Suppressor macrophage (primary cell): Measurements from ENCODE around the gene ADAM17.
"Not testable (repeated sequence)": the region's sequence is repeated elsewhere in the genome, so short reads cannot be mapped to it uniquely, and the experiment has no call there.

Experiments
- DNase-seq, 4 experiments: peaks; one replicate each; pipeline ENCODE4 v3.0.0-alpha.2; 2020 to 2022
- total RNA-seq, 17 experiments: gene quantifications; one replicate each; lab custom pipeline; 2026; ENCODE audit warnings: mixed read lengths in 6 of 17, inconsistent platforms in 3 of 17; lab: John Stamatoyannopoulos, UW

The ADAM17 gene
- 104 to 405 (median 182) reads per million in 17 experiments for total RNA-seq

DNA sequence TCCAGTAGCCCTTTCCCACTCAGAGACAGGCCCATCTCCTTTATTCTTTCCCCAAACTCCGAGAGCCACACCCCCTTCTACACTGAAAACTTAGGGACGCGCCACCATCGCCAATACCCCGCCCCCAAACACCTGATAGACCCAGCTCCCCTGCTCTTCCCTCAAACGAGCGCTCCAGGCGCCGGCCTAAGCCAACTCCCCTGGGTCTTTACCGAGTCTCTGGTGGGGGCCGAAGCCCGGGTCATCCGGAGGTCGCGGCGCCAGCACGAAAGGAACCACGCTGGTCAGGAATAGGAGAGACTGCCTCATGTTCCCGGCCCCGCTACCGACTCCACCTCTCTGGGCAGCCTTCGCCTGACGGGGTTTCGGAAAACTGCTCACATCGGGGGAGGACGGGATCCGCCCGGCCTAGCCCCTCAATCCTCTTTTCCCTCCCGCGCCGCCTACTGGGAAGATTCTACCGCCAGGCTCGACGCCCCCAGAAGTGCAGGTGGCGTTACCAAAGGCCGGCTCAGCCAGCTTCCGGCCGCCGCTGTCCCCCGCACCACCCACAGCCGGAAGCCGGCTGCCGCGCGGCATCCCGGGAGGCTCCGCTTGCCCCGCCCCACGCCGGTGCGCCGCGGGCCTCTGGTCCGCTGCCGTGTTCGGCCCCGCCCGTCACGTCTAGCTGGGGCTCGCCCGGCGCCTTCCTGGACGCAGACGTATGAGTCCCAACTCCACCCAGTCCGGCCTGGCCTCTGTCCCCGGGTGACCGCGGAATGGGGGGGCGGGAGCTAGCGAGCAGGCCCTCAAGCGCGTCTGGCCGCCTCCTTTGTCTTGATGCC is at the start of gene ADAM17:
TSS of gene ADAM17 (minus strand) at position 534 of the 824 bp plus-strand sequence. CDS start at position 309, 225 bp downstream.
- DNase-seq = peak; percentile 96 to 99 (median 98)

DNA sequence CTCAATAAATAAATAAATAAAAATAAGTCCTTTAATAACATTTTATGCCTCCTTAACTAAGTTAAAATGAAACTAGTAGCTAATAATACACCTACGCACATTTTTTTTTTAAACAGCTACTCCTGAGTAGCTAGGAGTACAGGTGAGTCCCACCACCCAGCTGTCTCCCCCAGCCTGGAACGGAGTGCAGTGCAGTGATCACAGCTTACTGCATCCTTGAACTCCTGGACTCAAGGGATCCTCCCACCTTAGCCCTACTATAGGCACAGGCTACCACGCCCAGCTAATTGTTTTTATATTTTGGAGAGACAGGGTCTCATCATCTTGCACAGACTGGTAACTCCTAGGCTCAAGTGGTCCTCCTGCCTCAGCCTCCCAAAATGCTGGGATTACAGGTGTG is 46.8 kb upstream of the ADAM17 start:
- DNase-seq = no peak

DNA sequence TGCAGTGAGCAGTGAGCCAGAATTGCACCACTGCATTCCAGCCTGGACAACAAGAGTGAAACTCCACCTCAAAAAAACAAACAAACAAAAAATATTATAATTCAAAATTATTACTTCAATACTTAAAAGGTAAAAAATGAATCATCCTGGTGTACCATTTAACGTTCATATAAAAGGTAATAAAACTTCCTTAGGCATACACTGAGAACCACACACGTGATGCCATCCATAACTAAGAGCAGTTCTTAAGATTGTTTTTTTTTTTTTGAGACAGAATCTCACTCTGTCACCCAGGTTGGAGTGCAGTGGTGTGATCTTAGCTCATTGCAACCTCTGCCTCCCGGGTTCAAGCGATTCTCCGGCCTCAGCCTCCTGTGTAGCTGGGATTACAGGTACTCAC is 45.8 kb upstream of the ADAM17 start:
- DNase-seq = no peak

DNA sequence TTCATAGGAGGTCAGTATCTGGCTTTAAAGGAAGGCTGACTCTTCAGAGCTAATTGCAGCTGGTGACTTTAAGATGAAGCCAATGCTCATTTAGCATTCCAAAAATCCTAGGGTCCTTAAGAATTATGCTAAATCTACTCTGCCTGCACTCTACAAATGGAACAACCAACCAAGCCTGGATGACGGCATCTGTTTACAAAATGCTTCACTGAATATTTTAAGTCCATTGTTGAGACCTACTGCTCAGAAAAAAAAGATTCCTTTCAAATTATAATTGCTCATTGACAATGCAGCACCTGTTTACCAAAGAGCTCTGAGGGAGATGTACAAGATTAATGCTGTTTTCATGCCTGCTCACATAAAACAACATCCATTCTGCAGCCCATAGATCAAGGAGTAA is 43.8 kb upstream of the ADAM17 start:
- no peak for DNase-seq

DNA sequence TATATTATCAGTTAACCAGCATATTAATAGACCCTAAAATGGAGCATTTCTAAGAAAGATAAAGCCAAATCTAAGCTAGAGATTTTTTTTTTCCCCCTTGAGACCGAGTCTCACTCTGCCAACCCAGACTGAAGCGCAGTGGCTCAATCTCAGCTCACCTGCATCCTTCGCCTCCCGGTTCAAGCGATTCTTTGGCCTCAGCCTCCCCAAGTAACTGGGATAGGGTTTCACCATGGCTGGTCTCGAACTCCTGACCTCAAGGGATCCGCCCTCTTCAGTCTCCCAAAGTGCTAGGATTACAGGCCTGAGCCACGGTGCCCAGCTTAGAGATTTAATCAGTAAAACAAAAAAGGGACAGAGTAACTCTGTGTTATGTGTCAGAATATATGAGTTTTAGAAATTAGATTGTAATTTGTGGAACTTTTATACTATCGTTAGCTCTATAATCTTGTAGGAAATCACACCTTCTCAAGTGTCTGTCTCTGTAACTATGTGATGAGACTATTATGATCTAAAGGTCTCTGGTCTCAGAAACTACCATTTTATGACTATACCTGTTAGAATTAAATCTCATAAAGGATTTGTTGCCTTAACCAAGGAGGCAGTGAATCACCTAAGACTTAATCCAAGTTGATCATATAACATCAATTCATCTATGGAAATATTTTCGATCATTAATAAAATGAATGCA is 41.1 kb upstream of the ADAM17 start:
- no peak for DNase-seq

DNA sequence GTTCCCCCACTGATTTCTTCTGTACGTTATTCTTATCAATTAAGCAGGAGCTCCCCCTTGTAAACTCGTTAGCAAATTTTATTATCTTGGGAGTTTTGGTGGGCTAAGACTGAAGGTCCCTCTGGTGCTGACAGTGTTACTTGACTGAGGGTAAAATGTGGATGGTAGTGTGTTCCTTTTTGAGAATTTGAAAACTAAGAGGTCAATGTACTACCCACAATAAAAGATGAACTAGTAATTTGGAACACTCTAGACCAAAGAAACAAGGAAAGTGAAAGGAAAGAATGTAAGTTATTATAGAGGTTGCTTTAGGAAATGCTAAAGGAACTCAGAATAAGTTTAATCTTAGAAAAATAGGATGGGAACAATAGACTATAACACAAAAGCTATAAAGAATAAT is 40.1 kb upstream of the ADAM17 start:
- no peak for DNase-seq

DNA sequence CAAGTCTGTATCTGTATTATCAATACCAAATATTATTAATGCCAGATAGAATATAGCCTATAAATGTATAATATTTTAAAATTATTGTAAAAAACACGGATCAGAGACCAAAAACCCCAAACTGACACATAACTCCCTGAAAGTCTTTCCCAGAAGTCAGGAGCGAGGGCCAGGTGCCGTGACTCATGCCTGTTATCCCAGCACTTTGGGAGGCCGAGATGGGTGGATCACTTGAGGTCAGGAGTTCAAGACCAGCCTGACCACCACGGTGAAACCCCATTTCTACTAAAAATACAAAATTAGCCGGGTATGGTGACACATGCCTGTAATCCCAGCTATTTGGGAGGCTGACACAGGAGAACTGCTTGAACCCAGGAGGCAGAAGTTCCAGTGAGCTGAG is 39.6 kb upstream of the ADAM17 start:
- DNase-seq = not testable (repeated sequence)

DNA sequence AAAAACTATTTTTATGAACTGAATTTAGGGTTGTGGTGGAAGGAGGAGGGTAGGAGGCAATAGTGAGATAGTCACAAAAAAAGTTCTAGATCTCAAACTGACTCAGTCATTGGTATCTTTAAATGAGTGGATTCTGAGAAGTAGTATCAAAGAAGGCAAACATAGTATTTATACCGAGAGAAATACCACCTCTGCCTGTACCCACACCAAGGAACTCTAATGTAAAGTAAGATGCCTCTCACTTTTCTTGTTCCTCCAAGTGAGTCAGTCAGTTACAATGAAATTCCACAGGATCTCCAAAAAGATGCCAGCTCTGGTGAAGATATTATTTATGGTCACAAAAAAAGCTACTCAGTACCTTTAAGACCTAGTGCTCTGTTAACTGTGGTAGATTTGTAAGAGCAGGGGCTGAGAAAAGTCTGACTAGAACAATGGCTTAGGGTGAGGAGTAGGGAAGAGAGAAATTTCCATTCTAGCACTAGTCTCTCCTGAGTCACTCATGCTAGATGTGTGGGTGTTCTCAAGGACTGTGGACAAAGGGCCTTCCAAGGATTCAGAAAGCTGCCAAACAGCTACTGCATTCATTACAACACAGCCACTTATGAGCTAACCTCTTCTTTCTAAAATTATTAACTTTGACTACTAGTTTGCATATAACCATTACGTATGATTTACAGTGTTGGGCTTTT is 38.9 kb upstream of the ADAM17 start:
- peak; percentile 54 to 88 (median 76) for DNase-seq

DNA sequence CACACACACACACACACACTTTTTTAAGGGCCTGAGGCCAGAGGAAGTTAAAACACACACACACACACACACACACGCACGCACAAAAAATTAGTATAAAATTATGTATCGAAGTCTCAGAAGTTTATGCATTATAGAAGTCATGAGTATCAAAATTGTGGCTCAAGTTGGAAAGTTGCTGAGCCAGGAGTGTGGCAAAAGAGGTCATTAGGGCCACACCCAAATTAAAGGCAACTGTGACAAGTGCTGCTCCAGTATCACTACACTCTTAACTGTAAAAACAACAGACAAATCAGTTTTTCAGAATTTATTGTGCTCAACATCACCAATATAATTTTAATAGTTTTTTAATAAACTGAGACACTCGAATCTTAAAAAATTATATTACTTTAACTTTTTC is 38.3 kb upstream of the ADAM17 start:
- peak in 2 of 4 experiments; percentile 16 to 23 for DNase-seq

DNA sequence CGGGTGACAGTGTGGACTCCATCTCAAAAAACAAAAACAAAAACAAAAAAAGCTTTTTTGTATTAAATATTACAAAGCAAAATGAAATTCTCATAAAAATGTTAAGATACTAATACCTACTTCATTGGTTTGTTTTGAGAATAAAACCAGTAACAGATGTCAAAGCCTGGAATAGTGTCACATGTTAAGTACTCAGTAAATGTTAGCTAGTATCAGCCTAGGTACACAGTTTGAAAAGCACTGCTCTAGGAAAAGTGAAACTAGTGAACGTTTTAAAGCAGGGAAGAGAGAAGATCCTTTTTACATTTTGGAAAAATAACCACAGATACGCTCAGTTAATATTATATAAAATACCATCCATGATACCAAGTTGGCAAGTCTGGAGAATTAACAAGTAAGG is 37.1 kb upstream of the ADAM17 start:
- no peak for DNase-seq

DNA sequence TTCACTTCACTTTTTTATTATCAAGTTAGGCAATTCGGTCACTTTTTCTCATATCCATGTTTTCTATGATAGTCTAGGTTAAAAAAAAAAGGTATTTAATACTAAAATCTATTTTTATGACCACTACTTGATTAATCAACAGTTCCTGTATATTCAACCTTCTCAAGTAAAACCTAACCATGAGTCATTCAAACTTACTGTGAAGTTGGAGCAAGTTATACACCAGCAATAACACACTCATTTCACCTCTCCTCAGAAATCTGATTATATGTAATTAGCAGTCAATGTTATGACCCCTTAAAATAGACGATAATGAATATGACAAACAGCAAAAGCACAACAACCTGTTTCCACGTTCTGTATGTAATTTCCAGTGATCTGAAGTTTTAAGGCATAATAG is 35.0 kb upstream of the ADAM17 start:
- no peak for DNase-seq

DNA sequence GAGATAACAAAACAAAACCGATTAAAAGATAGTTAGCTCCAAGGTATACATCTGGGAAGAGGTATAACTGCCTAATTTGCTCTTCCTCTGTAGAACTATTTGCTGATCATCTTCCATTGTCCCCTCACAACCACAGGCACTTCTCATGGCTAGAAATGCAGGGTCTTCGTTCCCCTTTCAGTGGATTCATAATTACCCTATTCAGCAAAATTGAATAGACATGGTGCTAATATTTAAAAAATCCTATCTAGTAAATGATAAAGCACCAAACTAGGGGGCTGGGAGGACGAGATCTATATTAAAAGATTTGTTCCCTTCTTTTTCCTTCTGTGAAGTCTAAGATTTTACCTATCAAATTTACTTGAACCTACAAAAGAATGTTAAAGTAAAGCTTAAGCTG is 30.8 kb upstream of the ADAM17 start:
- no peak for DNase-seq

DNA sequence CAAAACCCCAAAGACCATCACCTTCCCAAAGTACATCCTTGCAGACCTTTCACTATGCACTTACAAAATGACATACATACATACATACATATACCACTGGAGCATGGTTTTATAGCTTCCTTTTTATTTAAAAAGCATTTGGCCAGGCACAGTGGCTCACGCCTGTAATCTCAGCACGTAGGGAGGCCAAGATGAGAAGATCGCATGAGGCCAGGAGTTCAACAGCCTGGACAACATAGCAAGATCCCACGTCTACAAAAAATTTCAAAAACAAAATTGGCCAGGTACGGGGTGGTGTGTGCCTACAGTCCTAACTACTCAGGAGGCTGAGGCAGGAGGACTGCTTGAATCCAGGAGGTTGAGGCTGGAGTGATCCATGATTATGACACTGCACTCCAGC is 29.9 kb upstream of the ADAM17 start:
- no peak for DNase-seq

DNA sequence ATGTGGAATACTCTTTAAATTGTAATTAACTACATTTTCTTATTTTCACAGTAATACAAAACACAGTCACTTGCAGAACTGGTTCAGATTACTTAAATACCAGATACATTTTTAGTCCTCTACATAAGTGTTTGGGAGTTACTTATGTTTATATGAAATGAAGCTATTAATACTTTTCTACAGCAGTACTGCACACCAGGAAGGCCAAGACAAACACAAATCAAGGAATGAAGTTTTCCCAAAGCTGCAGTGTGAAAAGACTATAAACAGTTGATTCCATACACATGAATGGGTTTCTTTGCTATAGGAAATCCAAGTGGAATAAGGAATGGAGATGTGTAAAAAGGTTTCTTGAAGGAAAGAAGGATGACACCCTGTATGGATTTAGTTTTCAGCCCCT is 29.3 kb upstream of the ADAM17 start:
- not testable (repeated sequence) for DNase-seq

DNA sequence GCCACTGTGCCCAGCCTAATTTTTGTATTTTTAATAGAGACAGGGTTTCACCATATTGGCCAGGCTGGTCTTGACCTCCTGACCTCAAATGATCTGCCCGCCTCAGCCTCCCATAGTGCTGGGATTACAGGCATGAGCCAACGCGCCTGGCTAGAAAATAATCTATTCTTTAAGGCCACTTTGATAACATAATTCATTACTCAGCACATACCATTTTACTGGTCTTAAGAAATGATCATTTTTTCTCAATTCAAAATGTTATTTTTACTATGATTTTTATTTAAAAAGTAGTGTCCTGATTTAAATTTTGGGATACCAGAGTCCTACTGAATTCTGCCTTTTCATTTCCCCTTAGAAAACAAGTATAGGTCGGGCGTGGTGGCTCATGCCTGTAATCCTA is 27.0 kb upstream of the ADAM17 start:
- no peak for DNase-seq

DNA sequence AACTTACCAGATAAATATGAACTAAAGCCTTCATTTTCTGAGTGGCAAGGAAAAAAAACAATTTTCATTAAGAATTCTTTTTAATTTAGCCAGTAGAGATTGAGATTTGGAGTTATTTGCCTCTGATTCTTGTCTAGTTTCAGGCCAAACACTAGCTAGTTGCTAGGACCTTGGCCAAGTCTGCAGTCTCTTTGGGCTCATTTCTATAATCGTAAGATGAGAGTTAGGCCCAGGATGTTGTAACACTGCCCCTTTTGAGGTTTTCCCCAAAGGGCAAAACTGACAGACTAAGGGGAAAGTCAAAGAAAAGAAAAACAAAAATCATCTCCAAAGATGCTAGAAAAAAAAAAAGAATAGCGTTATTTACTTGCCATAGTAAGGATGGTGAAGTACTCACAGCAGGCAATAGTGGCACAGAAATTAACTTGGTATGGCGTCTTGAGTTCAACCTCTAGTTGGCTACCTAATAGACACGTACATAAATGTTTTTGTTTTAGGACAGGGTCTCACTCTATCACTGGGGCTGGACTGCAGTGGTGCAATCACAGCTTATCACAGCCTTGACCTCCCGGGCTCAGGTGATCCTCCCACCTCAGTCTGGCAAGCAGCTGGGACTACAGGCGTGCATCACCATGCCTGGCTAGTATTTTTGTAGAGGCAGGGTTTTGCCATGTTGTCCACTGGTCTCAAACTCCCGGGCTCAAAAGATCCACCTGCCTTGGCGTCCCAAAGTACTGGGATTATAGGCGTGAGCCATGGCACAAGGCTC is 23.0 kb upstream of the ADAM17 start:
- no peak for DNase-seq

DNA sequence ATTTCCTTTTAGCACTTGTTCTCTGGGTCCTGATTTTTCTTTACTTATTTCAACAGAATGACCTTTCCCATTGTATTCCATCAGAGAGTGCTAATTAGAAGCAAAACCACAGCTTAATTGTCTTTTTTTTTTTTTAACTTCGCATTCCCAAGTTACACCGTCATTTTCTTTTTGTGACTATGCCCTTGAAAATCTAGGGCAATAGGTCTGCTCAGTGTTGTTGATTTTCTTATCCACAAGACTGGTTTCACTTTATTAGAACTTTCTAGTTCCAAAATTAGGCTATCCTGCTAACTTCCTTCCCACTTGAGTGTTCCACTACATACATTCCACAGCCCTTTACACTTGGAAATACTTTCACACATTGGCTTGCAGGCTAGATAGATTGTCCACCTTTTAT is 18.7 kb upstream of the ADAM17 start:
- no peak for DNase-seq

DNA sequence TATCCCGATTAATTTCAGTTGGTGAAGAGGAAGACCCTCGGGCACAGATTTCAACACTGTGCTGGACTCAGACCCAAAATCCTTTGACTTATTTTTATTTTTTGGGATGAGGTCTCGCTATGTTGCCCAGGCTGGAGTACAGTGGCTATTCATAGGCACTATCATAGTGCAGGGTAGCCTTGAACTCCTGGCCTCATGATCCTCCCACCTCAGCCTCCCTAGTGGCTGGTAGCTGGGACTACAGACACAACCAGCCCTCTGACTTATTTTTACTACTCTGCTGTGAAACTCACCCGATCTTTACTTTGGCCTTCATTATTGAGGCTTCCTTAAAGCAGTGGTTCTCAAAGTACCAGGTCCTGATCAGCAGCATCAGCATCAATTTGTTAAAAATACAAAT is 18.2 kb upstream of the ADAM17 start:
- no peak for DNase-seq

DNA sequence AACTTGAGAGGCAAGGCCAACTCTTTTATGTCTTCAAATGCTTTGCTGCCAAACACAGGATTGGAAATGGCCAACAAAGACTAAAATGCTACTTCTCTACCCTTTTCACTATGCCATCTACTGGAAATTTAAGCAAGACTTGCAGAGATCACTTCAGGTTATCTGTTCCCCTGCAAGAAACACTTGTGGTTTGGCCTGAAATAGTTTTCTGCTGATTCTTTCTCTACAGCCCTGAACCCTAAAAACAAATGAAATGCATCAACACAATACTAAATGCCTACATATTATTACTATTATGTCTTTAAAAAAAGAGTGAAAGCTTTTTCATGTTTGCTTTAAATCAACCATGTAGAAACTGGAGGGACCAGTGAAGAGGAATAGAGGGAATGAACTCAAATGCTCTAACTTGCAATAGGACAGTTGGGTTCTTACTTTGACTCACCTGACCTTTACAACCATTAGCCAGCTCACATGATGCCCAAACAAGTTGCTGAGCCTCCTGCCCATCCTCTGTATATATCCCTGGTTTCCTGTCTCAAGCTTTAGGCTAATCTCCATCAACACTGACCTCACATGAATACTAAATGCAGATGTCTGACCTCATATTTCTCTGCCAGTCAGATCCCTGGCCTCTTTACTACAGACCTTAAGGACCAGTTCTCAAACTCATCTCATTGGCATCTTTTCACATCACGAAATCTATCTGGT is 17.5 kb upstream of the ADAM17 start:
- DNase-seq = no peak

DNA sequence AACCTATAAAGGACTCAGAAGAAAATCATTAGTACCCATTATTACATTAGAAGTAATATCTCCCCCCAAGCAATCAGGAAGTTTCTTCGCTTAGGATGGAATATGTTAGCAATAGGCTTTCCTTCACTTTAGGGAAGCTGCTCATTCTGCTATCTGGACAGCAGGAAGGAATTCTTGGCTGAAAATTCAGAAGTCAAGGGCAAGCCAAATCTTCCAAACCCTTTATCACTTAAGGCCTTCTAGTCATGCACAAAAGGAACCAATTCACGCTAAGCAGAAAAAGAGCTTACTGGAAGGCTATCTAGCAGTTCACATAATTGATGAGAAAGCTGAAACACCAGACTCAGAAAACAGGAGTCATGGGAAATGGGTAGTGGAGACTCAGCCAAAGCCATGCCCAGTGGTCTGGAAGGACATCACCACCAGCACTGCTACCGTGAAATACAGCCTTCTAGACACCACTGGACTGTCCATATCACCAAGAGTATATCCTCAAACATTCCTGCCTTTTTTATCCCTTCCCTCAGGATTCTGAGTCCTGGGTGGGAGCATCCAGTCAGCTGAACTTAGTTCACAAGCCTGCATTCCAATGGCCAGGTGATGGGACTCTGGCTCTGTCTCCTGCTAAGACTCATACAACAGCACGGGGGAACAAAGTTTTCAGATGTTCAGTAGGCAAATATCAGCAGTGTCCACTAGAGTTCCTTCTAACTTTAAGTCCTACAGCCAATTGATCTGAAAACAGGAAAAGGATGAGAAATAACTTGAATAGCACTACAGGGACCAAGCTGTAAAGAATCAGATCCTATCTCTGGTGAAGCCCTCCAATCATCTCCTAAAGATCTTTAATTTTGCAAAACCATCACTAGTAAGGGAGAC is 14.8 kb upstream of the ADAM17 start:
- DNase-seq = peak in 3 of 4 experiments; percentile 15 to 33 (median 16)
